SJCRH30 (cell line): Measurements from ENCODE around the gene ACKR1. TPM values are rescaled to one million over a fixed set of nuclear protein-coding genes. Genes with fewer than 3 reads are reported as not detected.

ENCODE experiments used
- DNase-seq, 2 experiments: peaks; one replicate each; pipeline ENCODE4 v3.0.0-alpha.2; 2015 to 2020
- H3K27ac ChIP-seq: fragments of 250-450 bp; sonication (Bioruptor Pico); 2 replicates; pipeline ENCODE4 v1.5.1; 2020; ENCODE audit warnings: mild to moderate bottlenecking, moderate library complexity
- H3K27me3 ChIP-seq: fragments of 250-450 bp; sonication (Bioruptor Pico); 2 replicates; pipeline ENCODE4 v1.5.1; 2020; ENCODE audit warnings: mild to moderate bottlenecking, moderate library complexity
- H3K36me3 ChIP-seq: fragments of 250-450 bp; sonication (Bioruptor Pico); 2 replicates; pipeline ENCODE4 v1.5.1; 2020; ENCODE audit warnings: mild to moderate bottlenecking, moderate library complexity
- H3K4me1 ChIP-seq: fragments of 250-450 bp; sonication (Bioruptor Pico); 2 replicates; pipeline ENCODE4 v1.5.1; 2020; ENCODE audit warnings: mild to moderate bottlenecking, moderate library complexity
- H3K4me3 ChIP-seq: fragments of 250-450 bp; sonication (Bioruptor Pico); 2 replicates; pipeline ENCODE4 v1.5.1; 2020; ENCODE audit warnings: mild to moderate bottlenecking, moderate library complexity
- H3K9me3 ChIP-seq: fragments of 250-450 bp; sonication (Bioruptor Pico); replicated peaks from 2 replicates; pipeline ENCODE4 v1.5.1; 2020; ENCODE audit warnings: mild to moderate bottlenecking, moderate library complexity
- total RNA-seq: library from RNA; depleted of rRNA; stranded (reverse); fragments of >200 nt; shearing (Covaris generic); gene quantifications from 2 replicates; pipeline ENCODE4 v1.2.3, GENCODE V29; 2014

Gene ACKR1
- total RNA-seq, 1 experiment from 2014 or later = not detected

- no peaks in the 10 kb centered on the region for H3K36me3 ChIP-seq
- H3K27ac ChIP-seq = no peak overlapping the region
- no peaks in the 10 kb centered on the region for H3K9me3 ChIP-seq
- no peak for DNase-seq
- no peak overlapping the region for H3K4me3 ChIP-seq
- H3K27me3 ChIP-seq = no peaks in the 10 kb centered on the region
- H3K4me1 ChIP-seq = no peaks in the 10 kb centered on the region
These were observed 3.0 kb upstream of the ACKR1 start for GRCh38 chr1:159201642-159202041.

- H3K36me3 ChIP-seq = no peaks in the 10 kb centered on the region
- H3K9me3 ChIP-seq = no peaks in the 10 kb centered on the region
- no peaks in the 10 kb centered on the region for H3K27me3 ChIP-seq
- H3K4me1 ChIP-seq = no peaks in the 10 kb centered on the region
- H3K4me3 ChIP-seq = no peak overlapping the region
- no peak overlapping the region for H3K27ac ChIP-seq
- no peak for DNase-seq
These were observed 1.1 kb upstream of the ACKR1 start for GRCh38 chr1:159203610-159204009.

DNA sequence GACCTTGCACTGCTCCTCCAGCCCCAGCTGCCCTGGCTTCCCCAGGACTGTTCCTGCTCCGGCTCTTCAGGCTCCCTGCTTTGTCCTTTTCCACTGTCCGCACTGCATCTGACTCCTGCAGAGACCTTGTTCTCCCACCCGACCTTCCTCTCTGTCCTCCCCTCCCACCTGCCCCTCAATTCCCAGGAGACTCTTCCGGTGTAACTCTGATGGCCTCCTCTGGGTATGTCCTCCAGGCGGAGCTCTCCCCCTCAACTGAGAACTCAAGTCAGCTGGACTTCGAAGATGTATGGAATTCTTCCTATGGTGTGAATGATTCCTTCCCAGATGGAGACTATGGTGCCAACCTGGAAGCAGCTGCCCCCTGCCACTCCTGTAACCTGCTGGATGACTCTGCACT is 550 bp downstream of the ACKR1 start:
- no peaks in the 10 kb centered on the region for H3K36me3 ChIP-seq
- no peaks in the 10 kb centered on the region for H3K27me3 ChIP-seq
- H3K9me3 ChIP-seq = no peaks in the 10 kb centered on the region
- no peaks in the 10 kb centered on the region for H3K4me1 ChIP-seq
- H3K4me3 ChIP-seq = no peak overlapping the region
- no peak for DNase-seq
- no peak overlapping the region for H3K27ac ChIP-seq

GRCh38 chr1:159206110-159206509 is 1.4 kb downstream of the ACKR1 start:
- Histone ChIP-seq H3K4me1 (no peaks in the 10 kb centered on the region), H3K27me3 (no peaks in the 10 kb centered on the region), H3K36me3 (no peaks in the 10 kb centered on the region), H3K27ac (no peak overlapping the region), H3K4me3 (no peak overlapping the region), H3K9me3 (no peaks in the 10 kb centered on the region)
- no peak for DNase-seq

DNA sequence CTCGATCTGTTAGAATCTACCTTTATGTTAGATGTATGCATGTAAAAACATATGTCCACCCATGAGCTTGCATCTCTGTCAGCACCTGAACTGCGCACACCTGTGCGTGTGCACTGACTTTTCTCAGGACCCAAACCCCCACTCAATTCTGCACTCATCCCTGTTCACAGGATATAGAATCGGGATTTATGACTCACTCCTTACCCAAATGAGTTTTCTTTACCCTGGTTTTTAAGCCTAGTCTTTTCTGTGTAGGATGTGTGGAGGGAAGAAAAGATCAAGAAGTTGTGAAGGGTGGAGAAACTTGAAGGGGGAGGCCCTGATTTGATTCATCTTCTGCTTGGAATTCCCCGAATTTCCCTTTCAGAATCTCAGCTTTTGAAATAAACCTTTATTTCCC is 2.4 kb downstream of the ACKR1 start:
- H3K36me3 ChIP-seq = no peaks in the 10 kb centered on the region
- no peak for DNase-seq
- H3K4me1 ChIP-seq = no peaks in the 10 kb centered on the region
- no peak overlapping the region for H3K27ac ChIP-seq
- H3K4me3 ChIP-seq = no peak overlapping the region
- H3K27me3 ChIP-seq = no peaks in the 10 kb centered on the region
- H3K9me3 ChIP-seq = no peaks in the 10 kb centered on the region

- Histone ChIP-seq H3K27ac (no peak overlapping the region), H3K36me3 (no peaks in the 10 kb centered on the region), H3K4me3 (no peak overlapping the region), H3K4me1 (no peaks in the 10 kb centered on the region), H3K9me3 (no peaks in the 10 kb centered on the region), H3K27me3 (no peaks in the 10 kb centered on the region)
- no peak for DNase-seq
These were observed 3.1 kb downstream of the ACKR1 start for GRCh38 chr1:159207774-159208173.

GRCh38 chr1:159208175-159208825 is 3.6 kb downstream of the ACKR1 start:
- no peak overlapping the region for H3K4me3 ChIP-seq
- no peaks in the 10 kb centered on the region for H3K27me3 ChIP-seq
- no peak for DNase-seq
- no peaks in the 10 kb centered on the region for H3K36me3 ChIP-seq
- H3K27ac ChIP-seq = no peak overlapping the region
- H3K4me1 ChIP-seq = no peaks in the 10 kb centered on the region
- H3K9me3 ChIP-seq = no peaks in the 10 kb centered on the region

DNA sequence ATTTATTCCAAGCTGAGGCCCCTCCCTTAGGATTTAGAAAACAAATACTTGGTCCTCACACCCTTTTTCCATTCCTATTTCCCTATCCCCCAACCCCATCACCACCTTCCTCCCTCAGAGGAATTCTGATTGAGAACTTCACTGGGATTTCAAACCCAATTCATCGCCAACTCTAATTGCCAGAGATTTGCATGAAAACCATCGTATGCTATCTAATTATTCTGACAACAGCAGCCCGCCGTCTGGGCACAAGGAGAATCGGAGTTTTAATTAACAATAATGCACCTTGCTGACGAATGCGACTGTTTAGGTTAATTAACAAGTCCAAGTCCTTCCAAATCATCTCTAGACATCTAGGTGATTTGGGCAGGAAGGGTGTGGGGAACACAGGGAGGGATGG is 4.4 kb downstream of the ACKR1 start:
- no peaks in the 10 kb centered on the region for H3K36me3 ChIP-seq
- H3K27ac ChIP-seq = no peak overlapping the region
- no peaks in the 10 kb centered on the region for H3K27me3 ChIP-seq
- DNase-seq = no peak
- H3K4me3 ChIP-seq = no peak overlapping the region
- H3K9me3 ChIP-seq = no peaks in the 10 kb centered on the region
- H3K4me1 ChIP-seq = no peaks in the 10 kb centered on the region

- no peaks in the 10 kb centered on the region for H3K36me3 ChIP-seq
- DNase-seq = peak in 1 of 2 experiments; percentile 61
- no peaks in the 10 kb centered on the region for H3K9me3 ChIP-seq
- H3K27ac ChIP-seq = no peak overlapping the region
- no peaks in the 10 kb centered on the region for H3K27me3 ChIP-seq
- H3K4me3 ChIP-seq = no peak overlapping the region
- no peaks in the 10 kb centered on the region for H3K4me1 ChIP-seq
These were observed 6.9 kb downstream of the ACKR1 start for GRCh38 chr1:159211331-159212136.

- DNase-seq = no peak
- Histone ChIP-seq H3K27me3 (no peaks in the 10 kb centered on the region), H3K4me3 (no peak overlapping the region), H3K27ac (no peak overlapping the region), H3K36me3 (no peaks in the 10 kb centered on the region), H3K9me3 (no peaks in the 10 kb centered on the region), H3K4me1 (no peaks in the 10 kb centered on the region)
These were observed 7.9 kb downstream of the ACKR1 start for GRCh38 chr1:159212596-159212995.

DNA sequence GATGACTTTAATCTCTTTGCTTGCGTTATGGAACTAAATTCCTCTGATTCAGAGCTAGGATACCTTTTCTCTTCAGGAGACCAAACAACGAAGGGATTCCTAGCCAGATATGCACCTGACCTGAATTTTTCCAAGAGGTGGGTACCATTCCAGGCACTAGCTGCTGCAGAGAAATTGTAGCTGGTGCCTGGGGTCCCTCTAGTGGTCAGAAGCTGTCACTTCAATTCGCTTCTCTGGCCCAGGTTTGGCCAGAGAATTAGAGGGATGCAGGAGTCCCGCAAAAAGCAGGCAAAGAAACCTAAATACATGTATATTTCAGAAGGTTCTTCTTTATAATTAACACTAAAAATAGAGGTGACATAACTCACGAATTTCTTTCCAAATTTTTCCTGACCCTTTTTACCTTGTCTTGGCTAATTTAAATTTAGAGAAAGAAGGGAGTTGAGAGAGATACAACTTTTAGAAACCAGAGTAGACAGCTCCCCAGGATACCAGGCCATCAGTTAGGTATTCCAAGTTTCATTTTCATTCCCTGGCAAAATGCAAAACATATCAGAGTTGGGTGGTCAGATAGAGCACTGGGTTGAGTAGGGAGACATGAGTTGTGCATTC is 9.6 kb downstream of the ACKR1 start:
- Histone ChIP-seq H3K27me3 (no peaks in the 10 kb centered on the region), H3K9me3 (no peaks in the 10 kb centered on the region), H3K27ac (no peak overlapping the region), H3K36me3 (no peaks in the 10 kb centered on the region), H3K4me1 (no peaks in the 10 kb centered on the region), H3K4me3 (no peak overlapping the region)
- peak in 1 of 2 experiments; percentile 60 for DNase-seq

DNA sequence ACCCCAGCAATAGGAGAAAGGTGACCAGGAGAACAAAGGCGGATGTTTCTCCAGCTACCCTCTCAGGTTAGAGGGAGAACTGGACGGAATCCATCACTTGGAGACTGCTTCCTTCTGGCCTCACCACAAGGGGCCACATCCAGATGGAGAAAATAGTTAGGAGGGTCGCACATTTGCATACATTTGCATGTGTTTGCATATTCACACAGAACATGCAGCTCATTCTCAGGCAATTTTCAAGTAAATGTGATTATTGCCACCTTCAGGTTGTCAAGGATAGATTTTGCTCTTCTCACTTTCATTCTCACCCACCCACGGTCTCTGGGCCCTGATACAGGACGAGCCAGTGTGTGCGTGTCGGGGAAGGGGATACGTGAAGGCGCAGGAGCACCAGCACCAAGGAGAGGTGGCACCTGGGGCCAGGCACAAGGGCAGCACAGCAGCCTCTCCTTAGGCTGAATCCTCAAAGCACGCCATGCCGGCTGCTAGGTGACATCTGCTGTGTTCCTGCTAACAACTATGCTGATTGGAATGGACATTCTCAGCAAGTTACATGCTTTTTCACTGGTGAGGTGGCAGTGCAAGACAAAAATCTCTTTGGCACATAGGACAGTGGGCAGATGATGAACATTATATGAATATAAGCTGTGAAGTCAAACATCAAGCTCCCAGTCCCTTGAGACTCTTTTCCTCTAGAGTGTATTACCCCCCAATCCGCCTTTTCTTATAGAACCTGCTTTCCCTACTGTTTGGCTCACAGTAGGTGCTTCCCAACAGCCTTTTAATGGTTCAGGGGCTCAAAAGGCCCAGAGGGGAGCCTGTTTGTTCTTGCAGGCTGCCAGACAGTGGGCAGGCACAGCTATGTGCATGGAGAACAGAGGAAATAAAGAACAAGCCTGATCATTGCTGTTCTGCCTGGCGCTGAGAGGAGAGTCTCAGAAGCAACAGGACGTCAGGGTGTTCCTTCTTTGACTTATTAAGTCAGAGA is 14.3 kb downstream of the ACKR1 start:
- no peaks in the 10 kb centered on the region for H3K4me1 ChIP-seq
- H3K27ac ChIP-seq = no peak overlapping the region
- H3K36me3 ChIP-seq = no peaks in the 10 kb centered on the region
- H3K4me3 ChIP-seq = no peak overlapping the region
- no peaks in the 10 kb centered on the region for H3K9me3 ChIP-seq
- H3K27me3 ChIP-seq = no peaks in the 10 kb centered on the region
- no peak for DNase-seq

DNA sequence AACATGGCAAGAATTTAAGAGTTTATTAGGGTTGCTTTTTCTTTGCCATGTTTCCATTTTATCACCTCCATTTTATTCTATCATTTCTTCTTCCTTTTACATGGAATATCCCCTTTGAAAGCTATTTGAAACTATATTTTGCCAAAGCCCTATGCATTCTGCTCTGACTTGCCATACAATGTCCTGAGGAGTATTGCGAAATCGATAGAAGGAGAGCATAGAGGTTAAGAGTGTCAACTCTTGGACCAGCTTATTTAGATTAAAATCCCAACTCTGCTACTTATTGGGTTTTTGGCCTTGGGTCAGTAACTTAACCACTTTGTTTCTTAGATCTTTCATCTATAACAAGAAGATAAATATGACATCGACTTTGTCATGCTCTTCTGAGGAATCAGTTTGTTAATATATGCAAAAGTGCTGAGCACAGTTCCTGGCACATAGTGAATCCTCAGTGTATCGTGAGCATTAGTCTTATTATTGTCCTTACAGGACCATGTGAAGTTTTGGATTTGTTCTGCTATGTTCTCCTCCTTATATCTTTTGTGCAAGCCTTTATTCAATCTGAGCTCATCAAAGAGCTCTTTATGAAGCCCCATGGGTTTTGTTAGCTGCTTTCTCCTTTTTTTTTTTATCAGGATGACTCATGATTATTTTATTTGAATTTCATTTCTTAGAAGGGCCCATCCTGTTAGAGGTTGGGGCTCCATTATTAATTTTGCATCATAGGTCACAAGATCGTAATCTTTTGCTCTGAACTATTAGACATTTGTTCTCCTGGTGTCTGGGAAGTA is 17.6 kb downstream of the ACKR1 start:
- no peak overlapping the region for H3K27ac ChIP-seq
- H3K4me3 ChIP-seq = no peak overlapping the region
- no peaks in the 10 kb centered on the region for H3K4me1 ChIP-seq
- no peak for DNase-seq
- no peaks in the 10 kb centered on the region for H3K36me3 ChIP-seq
- no peaks in the 10 kb centered on the region for H3K9me3 ChIP-seq
- H3K27me3 ChIP-seq = no peaks in the 10 kb centered on the region

- Histone ChIP-seq H3K4me3 (no peak overlapping the region), H3K4me1 (no peaks in the 10 kb centered on the region), H3K36me3 (no peaks in the 10 kb centered on the region), H3K9me3 (no peaks in the 10 kb centered on the region), H3K27ac (no peak overlapping the region), H3K27me3 (no peaks in the 10 kb centered on the region)
- no peak for DNase-seq
These were observed 18.3 kb downstream of the ACKR1 start for GRCh38 chr1:159223004-159223403.
